MM.1S (cell line): Measurements from ENCODE around the gene RHOV.

Source experiments
- EZH2 ChIP-seq: fragments of 300-600 bp; sonication (generic); optimal IDR thresholded peaks from 2 replicates; pipeline ENCODE3; 2017; ENCODE audit warnings: low read depth, mild to moderate bottlenecking, antibody characterized with exemption, low read length, mixed read lengths
- EZH2phosphoT487 ChIP-seq: fragments of 300-600 bp; sonication (generic); IDR thresholded peaks from 2 replicates; pipeline ENCODE4 v1.6.1; 2018; ENCODE audit warnings: antibody characterized with exemption, low read length
- TF ChIP-seq, protein P1 (sequence below): fragments of 300-600 bp; sonication (generic); IDR thresholded peaks from 2 replicates; pipeline ENCODE4 v1.5.1; 2016; ENCODE audit warnings: antibody characterized with exemption, low read length, mixed read lengths

DNA sequence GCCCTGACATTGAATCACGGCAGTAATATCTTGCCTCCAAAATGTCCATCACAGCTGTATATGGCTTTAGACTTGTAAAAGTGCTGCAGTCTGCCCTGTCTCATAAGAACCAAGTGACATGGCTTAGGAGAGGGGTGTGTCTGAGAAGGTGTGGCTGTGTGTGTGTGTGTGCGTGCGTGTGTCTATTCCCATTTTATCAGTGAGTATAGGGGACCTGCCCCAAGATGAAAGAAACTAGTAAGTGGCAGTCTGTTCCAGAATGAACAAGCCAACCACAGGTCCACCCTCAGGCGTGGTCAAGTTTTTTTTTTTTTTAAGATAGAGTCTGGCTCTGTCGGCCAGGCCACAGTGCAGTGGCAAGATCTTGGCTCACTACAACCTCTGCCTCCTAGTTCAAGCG lies 5.6 kb upstream of the RHOV start:
- TF ChIP-seq, protein P1, sequence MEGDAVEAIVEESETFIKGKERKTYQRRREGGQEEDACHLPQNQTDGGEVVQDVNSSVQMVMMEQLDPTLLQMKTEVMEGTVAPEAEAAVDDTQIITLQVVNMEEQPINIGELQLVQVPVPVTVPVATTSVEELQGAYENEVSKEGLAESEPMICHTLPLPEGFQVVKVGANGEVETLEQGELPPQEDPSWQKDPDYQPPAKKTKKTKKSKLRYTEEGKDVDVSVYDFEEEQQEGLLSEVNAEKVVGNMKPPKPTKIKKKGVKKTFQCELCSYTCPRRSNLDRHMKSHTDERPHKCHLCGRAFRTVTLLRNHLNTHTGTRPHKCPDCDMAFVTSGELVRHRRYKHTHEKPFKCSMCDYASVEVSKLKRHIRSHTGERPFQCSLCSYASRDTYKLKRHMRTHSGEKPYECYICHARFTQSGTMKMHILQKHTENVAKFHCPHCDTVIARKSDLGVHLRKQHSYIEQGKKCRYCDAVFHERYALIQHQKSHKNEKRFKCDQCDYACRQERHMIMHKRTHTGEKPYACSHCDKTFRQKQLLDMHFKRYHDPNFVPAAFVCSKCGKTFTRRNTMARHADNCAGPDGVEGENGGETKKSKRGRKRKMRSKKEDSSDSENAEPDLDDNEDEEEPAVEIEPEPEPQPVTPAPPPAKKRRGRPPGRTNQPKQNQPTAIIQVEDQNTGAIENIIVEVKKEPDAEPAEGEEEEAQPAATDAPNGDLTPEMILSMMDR: no peak
- TF ChIP-seq EZH2phosphoT487: no peak
- TF ChIP-seq EZH2: no peak
